Mesodermal cell (in vitro differentiated cells): ENCODE data around the gene ARHGAP21.

Experiments
- H3K27ac ChIP-seq: 2 replicates; pipeline ENCODE4 v1.7.0; 2013; ENCODE audit warnings: mild to moderate bottlenecking, low read depth, low read length, moderate library complexity; ENCODE audit not compliant: severe bottlenecking
- H3K36me3 ChIP-seq: 2 replicates; pipeline ENCODE4 v1.7.1; 2013; ENCODE audit warnings: mild to moderate bottlenecking, low read length, moderate library complexity; ENCODE audit not compliant: control insufficient read depth, insufficient read depth
- H3K4me1 ChIP-seq: one replicate; pipeline ENCODE4 v1.7.1; 2013; ENCODE audit warnings: mild to moderate bottlenecking, low read length; ENCODE audit not compliant: insufficient read depth, control insufficient read depth, poor library complexity, severe bottlenecking
- H3K4me3 ChIP-seq: 2 replicates; pipeline ENCODE4 v1.7.0; 2013; ENCODE audit warnings: low read length, control low read depth, mild to moderate bottlenecking; ENCODE audit not compliant: insufficient read depth, poor library complexity, severe bottlenecking; ENCODE audit errors: extremely low read depth
- H3K9me3 ChIP-seq: 2 replicates; pipeline ENCODE4 v1.7.1; 2013; ENCODE audit warnings: mild to moderate bottlenecking, low read length, moderate library complexity; ENCODE audit not compliant: control insufficient read depth
- WGBS, 2 experiments: methylation state at CpG; one replicate each; pipeline ENCODE4 v1.1.5; 2013; ENCODE audit warnings: missing lambda C conversion rate in 2 of 2; ENCODE audit not compliant: insufficient coverage in 2 of 2; 5-methylcytosine and 5-hydroxymethylcytosine counted together

ARHGAP21 gene

DNA sequence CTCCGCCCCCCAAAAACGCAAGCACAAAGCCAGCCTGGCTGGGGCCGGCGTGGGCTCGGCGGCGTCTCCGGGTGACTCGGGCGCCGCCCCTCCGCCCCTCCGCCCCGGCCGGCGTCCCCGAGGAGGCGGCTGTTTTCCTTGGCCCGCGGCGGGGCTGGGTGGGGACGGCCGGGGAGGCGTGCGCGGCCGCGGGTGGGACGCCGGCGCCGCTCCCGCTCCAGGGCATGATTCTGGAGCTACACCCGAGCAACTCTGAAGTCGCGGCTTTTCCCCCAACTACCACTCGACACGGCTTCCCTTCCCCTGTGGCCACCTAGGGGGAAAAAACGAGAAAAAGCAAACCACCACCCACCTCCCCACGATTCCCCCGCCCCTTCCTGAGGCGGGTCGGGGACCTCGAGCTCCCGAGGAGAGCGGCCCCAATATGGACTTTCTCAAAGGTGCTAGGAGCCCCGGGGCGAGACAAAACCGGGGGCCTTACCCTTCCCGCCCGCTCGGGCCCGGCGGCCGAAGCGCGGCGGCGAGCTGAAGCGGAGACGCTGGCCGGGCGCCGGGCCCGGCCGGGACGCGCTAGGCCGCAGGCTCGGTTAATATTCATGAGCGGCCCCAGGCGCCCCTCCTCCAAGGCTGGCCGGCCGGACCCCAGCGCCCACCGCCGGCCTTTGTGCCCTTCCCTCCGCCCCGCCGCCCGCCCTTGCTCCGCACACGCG is 856 bp downstream of the ARHGAP21 start:
- H3K9me3 ChIP-seq = no peaks in the 10 kb centered on the region
- H3K36me3 ChIP-seq = peaks cover 5% of the 10 kb centered on the region
- peaks cover 12% of the 10 kb centered on the region for H3K4me1 ChIP-seq
- peak overlapping the region; percentile 72 for H3K4me3 ChIP-seq
- 0% methylated on average over 47 to 73 of the region's 84 CpGs for WGBS, 2 experiments
- peak overlapping the region; percentile 93 for H3K27ac ChIP-seq

- Histone ChIP-seq H3K4me1 (peaks cover 10% of the 10 kb centered on the region), H3K27ac (peak overlapping the region; percentile 93), H3K36me3 (peaks cover 10% of the 10 kb centered on the region), H3K9me3 (no peaks in the 10 kb centered on the region), H3K4me3 (peak overlapping the region; percentile 72)
- 0 to 8% methylated on average over 2 to 10 of the region's 19 CpGs for WGBS, 2 experiments
Measured at GRCh38 chr10:24722131-24722675, 1.5 kb downstream of the ARHGAP21 start.

DNA sequence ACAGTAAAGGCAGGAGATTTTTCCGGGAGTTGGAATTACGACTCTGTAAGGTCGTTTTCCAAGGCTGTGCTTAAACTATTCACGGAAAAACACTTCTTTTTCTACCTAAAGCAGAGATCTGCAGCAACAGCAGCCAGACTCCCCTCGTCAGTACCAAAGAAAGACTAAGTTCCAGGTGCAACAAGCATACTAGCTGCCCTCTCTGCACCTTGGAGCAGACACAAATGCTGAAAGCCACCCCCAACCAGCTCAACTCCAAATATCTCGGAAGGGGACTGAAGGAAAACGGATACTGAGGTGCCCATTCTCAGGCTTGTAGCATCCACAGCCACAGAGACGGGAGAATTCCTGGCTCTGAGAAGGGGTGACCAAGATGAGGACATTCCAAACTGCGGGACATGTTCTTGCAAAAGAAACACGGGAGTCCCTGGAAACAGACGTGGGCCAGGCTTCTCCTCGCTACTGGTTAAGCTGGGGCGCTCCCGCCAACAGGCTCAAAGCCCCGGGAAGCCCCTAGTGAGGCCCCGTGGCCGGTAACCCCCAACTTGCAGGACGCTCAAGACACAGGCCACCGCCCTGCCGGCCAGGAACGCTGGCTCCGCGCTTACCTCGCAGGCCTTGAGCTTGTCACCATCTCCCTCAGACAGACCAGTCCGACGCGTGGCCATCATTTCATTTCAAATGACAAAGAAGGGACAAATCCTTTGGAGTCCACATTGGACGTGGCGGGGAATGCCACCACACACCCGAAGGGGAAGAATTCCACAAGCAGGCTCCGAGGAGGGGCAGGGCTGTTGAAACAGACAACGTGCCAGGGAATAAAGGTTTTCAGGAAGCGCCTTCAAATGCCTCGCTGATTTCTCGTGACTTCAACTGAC is 2.2 kb downstream of the ARHGAP21 start:
- peaks cover 10% of the 10 kb centered on the region for H3K4me1 ChIP-seq
- H3K4me3 ChIP-seq = peak overlapping the region; percentile 72
- no peaks in the 10 kb centered on the region for H3K9me3 ChIP-seq
- H3K27ac ChIP-seq = no peak overlapping the region
- 4 to 6% methylated on average over 27 to 34 of the region's 35 CpGs for WGBS, 2 experiments
- H3K36me3 ChIP-seq = peaks cover 18% of the 10 kb centered on the region

GRCh38 chr10:24720096-24720495 is 3.6 kb downstream of the ARHGAP21 start:
- peak overlapping the region; percentile 72 for H3K4me3 ChIP-seq
- no peak overlapping the region for H3K27ac ChIP-seq
- peaks cover 7% of the 10 kb centered on the region for H3K4me1 ChIP-seq
- H3K36me3 ChIP-seq = peaks cover 28% of the 10 kb centered on the region
- WGBS, 2 experiments = no CpG with 5 or more reads among the region's 2 CpGs
- H3K9me3 ChIP-seq = no peaks in the 10 kb centered on the region

GRCh38 chr10:24718031-24718855 is 5.4 kb downstream of the ARHGAP21 start:
- H3K9me3 ChIP-seq = no peaks in the 10 kb centered on the region
- peaks cover 28% of the 10 kb centered on the region for H3K36me3 ChIP-seq
- H3K27ac ChIP-seq = no peak overlapping the region
- H3K4me1 ChIP-seq = peaks cover 6% of the 10 kb centered on the region
- 93% methylated on average over 8 to 9 of the region's 10 CpGs for WGBS, 2 experiments
- H3K4me3 ChIP-seq = no peak overlapping the region

- Histone ChIP-seq H3K4me1 (peaks cover 6% of the 10 kb centered on the region), H3K4me3 (no peak overlapping the region)
Measured at GRCh38 chr10:24716295-24716694, 7.4 kb downstream of the ARHGAP21 start.

GRCh38 chr10:24715246-24715769 is 8.4 kb downstream of the ARHGAP21 start:
- Histone ChIP-seq H3K4me1 (peaks cover 6% of the 10 kb centered on the region), H3K4me3 (no peak overlapping the region), H3K9me3 (no peaks in the 10 kb centered on the region), H3K27ac (no peak overlapping the region), H3K36me3 (peaks cover 24% of the 10 kb centered on the region)
- WGBS, 2 experiments = no CpG with 5 or more reads among the region's 5 CpGs

More at GRCh38 chr10:24716295-24716694, 7.4 kb downstream of the ARHGAP21 start:
- WGBS, 2 experiments = 73 to 79% methylated on average over 5 of the region's 5 CpGs
- H3K9me3 ChIP-seq = no peaks in the 10 kb centered on the region
- peaks cover 27% of the 10 kb centered on the region for H3K36me3 ChIP-seq
- H3K27ac ChIP-seq = no peak overlapping the region

DNA sequence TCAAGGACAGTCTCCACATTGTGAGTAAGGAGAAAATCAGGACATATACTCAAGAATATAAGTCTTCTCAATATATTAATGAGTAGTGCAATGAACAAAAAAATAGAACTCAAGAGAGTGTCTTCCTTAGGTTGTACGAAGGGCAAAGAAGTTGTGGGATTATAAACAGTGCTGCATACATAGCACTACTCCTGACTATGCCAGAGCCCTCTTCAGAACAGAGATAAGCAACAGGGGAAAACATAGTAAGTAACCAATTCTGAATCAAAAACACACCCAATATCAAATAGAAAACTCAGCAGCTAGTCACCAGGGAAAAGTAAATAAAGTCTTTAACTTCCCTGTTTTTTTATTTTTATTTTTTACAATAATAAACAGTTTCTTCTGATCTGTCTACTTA is 10.6 kb downstream of the ARHGAP21 start:
- WGBS, 2 experiments = no CpG with 5 or more reads among the region's 1 CpG

GRCh38 chr10:24711465-24711864 is 12.2 kb downstream of the ARHGAP21 start:
- H3K4me1 ChIP-seq = peaks cover 12% of the 10 kb centered on the region
- no peaks in the 10 kb centered on the region for H3K9me3 ChIP-seq
- WGBS, 2 experiments = 94 to 100% methylated on average over 1 to 2 of the region's 2 CpGs
- no peak overlapping the region for H3K27ac ChIP-seq
- H3K36me3 ChIP-seq = peaks cover 10% of the 10 kb centered on the region
- no peak overlapping the region for H3K4me3 ChIP-seq

More for the DNA sequence above, 10.6 kb downstream of the ARHGAP21 start:
- H3K4me3 ChIP-seq = no peak overlapping the region
- H3K36me3 ChIP-seq = peaks cover 24% of the 10 kb centered on the region
- H3K27ac ChIP-seq = no peak overlapping the region
- peaks cover 7% of the 10 kb centered on the region for H3K4me1 ChIP-seq
- no peaks in the 10 kb centered on the region for H3K9me3 ChIP-seq

GRCh38 chr10:24708081-24708480 is 15.6 kb downstream of the ARHGAP21 start:
- Histone ChIP-seq H3K4me1 (peaks cover 18% of the 10 kb centered on the region), H3K4me3 (no peak overlapping the region), H3K9me3 (no peaks in the 10 kb centered on the region), H3K36me3 (no peaks in the 10 kb centered on the region), H3K27ac (no peak overlapping the region)
- 94 to 97% methylated on average over 3 of the region's 3 CpGs for WGBS, 2 experiments
